ENCODE results near the gene SH3GL2.
A peak's percentile ranks its signal among the peaks of the same experiment; 100 is the strongest.
"Not testable (repeated sequence)": the region's sequence is repeated elsewhere in the genome, so short reads cannot be mapped to it uniquely, and the experiment has no call there.

SH3GL2 gene

DNA sequence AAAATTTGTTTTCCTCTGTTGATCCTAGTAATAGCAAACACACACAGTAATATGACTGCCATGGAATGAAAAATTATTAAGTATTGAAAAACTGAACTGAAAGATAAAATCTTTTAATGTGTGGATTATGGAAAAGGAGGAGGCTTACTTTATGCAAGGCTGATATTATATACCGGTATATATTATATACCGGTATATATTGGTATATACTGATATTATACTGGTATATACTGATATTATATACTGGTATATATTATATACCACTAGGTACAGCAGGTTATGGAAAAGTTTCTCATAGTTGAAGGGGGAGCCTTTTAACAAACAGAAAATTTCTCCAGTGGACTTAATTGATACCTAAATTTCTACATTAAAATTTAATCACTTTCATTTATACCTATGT lies 181.4 kb downstream of the SH3GL2 start:
- DNase-seq: no peak

DNA sequence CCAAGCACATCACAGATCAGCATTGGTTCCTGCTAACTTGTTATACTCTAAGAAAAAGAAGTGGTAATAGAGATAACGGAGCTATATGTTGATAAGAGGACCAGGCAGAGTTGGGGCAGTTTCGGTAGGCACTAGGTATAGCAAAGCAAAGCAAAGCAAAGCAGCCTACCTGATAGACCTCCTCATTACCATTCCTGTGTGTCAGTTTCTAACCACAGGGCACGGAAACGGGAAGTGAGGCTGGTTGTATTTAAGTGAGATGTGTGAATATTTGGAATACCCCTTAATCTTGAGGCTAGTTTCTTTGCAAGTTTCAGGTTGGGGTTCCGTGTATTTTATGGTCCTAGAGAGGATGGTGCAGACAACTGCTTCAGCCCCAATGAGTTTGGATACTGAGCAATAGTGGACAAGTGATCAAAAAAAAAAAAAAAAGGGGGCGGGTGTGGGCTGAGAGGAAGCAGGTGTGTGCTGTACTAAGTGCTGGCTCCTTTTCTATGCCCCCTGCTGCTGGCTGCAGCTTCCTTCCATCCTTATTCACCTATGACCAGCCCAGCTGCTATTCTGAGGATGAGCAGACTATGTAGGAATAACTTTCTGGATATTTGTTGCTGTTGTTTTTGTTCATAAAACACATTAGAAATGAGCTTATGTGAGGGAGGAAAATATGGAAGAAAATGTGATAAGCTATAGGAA lies 183.3 kb downstream of the SH3GL2 start:
- DNase-seq: no peak

DNA sequence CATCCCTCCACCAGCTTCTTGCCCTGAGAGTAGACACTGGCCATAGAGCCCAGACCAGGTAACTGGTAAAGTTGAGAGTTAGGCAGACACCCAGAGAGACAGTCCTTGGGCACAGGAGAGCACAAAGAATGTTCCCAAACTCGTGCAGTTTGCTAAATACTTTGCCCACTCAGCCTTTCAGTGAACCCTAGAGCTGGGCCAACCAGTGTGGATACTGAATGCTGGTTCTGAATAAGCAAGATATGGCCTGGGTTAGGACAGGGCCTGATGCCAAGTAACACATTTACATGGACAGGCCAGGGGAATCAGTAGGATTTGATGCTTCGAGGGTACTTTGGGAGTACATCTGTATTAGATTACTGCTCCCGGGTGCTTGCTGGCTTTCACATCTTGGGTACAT lies 185.4 kb downstream of the SH3GL2 start:
- no peak for DNase-seq

DNA sequence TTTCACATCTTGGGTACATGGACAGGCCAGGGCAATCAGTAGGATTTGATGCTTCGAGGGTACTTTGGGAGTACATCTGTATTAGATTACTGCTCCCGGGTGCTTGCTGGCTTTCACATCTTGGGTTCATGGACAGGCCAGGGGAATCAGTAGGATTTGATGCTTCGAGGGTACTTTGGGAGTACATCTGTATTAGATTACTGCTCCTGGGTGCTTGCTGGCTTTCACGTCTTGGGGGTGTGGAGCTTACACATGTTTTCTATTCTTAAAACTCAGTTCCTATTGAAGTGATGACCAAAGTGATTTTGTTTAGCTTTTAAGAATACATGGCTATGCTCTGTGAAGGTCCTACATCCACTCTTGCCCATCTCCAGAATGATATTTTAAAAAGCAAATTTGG lies 186.3 kb downstream of the SH3GL2 start:
- DNase-seq: not testable (repeated sequence)

DNA sequence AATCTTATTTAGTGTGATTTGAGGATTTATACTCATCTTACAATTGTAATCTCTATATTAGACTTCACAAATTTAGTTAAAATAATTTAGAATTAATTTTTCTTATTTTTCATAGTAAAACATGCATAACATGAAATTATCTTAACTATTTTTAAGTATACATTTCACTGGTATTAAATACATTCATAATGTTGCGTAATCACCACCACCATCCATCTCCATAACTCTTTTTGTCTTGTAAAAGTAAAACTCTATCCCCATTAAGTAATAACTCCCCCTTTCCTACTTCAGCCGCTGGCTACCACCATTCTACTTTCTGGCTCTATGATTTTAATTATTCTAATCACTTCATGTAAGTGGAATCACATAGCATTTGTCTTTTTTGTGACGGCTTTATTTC lies 193.4 kb downstream of the SH3GL2 start:
- no peak for DNase-seq

DNA sequence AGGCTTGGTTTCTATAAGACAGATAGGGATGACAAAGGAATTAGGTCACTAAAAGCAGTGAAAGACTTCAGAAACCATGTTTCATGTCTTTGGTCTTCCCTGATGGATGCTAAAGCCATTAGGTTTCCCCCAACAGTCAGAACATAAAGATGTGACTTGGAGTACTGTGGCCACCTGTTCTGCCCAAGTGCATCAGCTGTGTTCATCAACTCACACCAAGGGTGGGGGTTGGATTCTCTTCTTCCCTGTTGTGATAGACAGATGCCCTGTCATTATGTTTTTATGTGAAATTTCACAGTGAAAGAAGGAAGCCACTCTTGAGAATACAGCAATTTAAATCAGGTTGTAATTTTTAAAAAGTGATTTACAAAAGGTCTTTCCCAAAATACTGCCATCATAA lies 196.8 kb downstream of the SH3GL2 start:
- no peak for DNase-seq

DNA sequence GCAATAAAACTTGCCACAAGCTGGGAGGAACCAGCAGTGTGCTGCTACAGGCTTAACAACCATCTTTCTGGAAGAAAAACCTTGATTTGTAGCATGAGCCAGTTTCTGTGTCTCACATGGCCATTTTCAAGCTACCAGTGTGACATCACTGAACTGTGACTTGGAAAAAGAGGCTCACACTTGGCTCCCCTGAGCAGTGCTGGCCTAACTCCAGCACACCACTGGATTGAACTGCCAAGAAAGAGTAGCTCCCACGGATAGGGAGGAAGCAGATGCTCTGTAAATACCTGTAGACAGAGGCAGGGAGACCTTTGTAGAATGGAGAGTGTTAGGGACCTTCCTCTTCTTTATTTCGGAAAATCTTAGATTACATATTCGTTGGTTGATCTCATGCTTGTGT lies 197.9 kb downstream of the SH3GL2 start:
- no peak for DNase-seq

DNA sequence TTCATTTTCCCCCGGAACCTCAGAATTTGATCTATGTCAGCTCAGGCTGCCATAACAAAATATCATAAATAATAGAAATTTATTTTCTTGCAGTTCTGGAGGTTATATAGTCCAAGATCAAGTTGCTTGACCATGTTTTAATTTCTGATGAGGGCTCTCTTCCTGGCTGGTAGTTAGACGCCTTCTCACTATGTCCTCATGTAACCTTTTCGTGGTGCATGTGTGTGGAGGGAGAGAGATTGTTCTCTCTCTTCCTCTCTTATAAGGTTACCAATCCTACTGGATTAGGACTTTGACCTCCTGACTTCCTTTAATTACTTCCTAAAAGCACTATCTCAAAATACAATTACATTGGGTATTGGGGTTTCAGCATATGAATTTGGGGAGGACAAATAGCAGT lies 198.6 kb downstream of the SH3GL2 start:
- DNase-seq: no peak

DNA sequence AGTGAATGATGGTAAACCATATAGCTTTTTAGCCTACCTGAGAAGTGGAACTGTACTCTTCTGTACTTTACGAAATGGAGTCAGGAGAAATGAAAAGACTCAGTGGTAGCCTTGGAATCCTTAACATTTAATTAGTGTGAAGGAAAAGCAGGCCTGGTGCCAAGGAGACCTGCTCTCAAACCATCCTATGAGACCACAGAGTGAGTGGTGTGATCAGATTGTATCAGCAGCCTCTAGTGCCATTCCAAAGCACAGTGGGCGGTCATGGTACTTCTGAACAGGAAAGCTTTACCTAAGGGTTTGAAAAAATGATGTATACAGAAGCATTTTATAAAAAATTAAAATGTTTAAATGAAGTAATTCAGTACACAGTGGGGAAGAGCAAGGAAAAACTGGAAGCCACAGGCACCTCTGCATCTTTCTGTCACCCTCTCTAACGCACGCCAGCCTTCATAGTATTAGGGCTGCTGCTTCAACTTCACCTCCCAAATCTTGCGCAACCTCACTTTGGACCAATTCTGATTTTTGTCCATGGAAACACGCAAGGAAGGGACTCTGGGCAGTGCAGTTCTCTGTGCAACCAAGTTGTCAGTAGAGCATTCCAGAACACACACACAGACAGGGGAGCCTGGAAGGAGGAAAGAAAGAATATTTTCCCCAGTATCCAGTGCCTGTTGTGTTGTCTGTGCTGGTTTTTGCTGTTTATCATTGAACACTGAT lies 203.7 kb downstream of the SH3GL2 start:
- no peak for DNase-seq

DNA sequence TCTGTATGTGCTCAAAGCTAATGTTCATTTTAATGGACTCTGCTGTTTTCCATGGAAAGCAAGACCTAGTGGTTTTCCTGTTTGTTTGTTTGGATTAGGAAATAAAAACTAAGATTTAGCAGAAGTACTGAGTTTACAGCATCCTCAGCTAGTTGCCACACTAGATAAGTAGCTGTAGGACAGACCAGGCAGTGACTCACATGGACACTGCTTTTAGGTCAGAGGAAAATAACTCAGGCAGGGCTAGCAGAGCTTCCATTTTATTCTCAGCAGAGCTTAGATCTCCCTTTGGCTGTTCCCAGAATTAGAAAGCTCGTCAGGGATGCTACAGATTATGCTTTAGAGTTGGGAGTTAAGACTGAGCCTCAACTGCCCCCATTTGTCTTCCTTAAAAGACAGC lies 204.4 kb downstream of the SH3GL2 start:
- DNase-seq: no peak

DNA sequence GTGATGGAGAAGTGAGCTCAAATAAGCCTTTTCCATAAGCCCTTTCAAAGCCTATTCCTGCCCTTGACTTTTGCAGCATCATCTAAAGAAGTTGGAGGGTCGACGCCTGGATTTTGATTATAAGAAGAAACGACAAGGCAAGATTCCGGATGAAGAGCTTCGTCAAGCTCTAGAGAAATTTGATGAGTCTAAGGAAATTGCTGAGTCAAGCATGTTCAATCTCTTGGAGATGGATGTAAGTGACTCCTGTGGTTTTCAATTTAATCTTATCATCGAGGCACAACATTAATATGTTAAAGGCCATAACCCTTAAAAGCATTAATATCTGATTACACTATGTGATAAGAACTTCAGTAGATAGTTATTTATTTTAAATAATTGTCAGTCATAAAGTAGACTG lies 210.4 kb downstream of the SH3GL2 start:
- DNase-seq: no peak

DNA sequence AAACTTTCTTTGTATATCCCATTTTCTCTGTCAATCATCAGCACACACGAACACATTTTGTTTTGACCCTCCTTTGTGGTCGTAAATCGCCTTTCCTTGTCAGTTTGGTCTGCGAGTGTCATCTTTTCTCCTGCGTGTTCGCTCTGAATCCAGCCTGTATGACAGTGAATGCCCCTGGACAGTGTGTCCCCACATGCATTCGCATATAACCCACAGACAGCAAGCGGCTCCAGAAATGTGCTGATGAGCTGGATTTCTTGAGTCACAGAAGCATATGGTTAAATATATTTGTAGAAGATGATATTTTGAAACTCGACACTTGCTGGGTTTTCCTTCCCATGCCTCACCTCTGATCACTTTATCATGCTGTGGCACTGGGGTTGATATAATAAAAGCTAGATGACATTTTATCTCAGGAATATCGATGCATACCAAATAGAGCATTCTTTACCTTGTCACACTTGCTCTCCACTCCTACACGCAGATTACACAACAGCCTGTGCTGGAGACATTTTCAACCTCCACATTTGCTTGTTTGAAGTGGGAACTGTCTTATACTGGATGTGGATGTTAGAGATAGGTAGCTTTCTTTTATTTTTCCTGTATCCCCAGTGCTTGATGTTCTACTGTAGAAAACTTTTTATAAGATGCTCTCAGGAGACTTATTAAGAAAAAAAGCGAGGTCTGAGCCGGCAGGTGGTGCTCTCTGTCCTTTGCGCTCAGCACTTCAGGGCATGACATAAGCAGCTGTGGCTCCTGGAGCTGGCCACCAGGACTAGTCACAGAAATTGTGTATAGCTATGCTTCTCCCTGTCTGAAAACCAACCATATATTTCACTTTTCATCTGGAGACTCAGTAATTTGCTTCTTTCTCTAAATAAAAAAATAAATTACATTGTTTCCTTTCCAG lies 215.1 kb downstream of the SH3GL2 start:
- DNase-seq: peak; percentile 11 to 29

DNA sequence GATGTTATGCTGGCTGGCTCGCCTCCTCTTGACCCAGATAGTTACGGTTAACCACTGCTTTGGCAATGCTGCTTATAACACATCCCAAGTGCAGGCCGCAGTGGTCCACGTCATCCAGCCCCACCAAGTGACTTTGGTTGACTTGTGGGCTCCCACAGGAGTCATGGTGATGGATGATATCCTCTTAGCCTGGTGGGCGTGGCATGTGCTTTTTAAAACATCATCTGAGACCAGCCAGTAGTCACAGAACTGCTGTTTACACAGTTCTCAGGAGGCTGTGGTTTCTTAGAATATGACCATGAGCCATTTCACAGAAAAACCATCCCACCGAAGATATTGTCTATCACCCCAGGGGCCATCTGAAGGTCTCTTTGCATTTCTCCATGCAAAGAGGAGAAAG lies 216.9 kb downstream of the SH3GL2 start:
- DNase-seq: no peak

DNA sequence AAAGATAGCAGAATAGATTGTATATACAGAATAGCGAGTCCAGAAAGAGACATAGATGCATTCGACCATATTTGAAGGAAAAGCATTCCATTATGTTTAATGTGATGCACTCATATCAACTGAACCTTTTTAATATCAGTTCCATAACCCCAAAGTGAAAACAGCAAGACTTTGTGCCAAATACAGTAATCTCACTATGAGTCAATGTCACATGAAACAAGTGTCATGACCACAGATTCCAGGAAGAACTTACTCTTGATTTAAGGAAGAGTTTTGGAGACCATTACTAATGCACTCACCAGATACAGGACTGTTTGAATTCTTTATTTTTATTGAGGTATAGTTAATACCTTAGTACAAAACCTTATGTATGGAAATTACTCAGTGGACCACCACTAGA lies 220.5 kb downstream of the SH3GL2 start:
- no peak for DNase-seq

DNA sequence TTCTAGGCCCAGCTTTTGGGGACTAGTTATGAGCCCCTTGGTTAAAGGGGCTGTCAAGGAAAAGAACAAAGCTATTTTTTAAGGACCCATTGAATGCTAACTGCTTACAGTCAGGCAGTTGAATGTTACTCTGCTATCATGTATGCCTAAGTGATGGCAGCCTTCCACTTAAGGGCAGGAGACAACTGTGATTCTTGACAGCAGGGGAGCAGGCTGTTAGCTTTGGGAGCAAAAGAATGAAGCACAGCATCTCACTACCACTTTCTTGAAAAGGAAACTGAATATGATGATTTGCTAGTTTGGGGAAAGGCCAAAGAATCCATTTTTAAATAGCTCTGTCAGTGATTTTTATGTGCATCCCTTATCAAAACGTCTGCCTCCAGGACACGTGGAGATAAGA lies 221.6 kb downstream of the SH3GL2 start:
- no peak for DNase-seq

DNA sequence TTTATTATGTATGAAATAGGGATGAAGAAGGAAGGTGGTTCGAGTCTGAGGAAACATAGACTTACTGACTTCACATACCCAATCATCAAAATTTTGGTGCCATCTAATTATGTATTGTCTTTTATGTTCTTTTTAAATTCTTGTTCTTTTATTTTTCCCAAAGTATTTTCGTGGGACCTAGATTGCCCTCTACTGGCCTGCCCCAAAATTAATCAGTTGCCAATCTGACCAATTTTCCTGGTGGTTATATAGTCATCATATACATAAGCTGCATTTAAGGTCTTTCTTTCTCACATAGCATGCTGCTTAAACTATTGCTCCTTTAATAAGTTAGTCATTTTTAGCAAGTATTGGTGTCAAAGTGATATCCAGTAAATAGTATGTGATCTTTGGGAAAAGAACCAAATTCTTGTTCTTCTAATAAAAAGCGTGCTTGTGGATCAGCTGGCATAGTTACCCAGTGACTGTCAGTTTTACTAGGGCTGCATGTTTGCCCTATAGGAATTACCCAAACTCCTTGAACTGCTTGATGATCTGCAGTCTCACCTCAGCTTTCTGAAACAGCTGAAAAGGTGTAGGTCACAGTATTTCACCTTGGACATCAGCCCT lies 223.5 kb downstream of the SH3GL2 start:
- DNase-seq: no peak

DNA sequence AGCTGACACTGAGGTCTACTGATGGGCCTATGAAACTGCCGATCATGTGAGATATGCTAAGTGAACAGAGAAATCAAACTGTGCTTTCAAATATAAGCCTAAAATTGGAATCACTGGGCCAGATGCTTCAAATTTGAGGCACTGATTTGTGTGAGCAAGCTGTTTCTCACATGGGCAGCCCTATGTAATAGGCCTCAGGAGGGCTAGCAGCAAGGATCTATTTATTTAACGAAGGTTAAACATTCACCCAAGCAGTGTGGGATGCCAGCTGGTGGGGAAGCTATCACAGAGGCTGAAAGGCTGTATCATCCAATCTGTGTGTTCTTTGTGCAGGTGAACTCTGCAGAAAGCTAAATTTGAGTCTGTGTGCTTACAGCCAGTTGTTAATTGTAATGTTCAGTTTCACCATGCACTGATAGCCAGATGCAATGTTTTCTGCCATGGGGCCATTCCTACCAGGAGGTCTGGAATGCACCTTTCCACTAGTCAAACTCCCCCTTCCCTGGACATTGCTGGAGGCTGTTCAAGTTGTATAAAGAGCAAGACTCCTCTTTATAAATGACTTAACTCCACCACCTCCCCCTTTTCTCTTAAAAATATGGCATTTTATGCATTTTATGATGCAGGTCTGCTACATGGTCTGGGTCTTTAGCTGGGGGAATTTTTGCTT lies 228.9 kb downstream of the SH3GL2 start:
- peak; percentile 1 to 35 for DNase-seq

DNA sequence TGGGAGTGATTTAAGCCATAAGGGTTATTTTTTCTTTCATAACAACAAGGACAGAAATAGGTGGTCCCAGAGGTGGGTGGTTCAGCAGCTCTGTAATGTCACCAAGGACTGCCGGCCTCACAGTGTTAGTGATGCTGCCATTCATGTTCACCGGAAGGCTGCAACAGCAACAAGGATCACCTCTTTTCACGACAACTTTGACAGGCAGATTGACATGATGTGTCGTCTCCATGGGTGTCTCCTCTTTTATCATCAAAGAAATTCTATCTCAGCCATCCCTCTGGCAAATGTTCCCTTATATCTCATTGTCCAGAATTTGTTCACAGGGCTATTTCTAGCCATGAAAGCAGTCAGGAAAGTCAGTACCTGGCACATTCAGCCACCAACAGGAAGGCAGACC lies 231.5 kb downstream of the SH3GL2 start:
- no peak for DNase-seq

DNA sequence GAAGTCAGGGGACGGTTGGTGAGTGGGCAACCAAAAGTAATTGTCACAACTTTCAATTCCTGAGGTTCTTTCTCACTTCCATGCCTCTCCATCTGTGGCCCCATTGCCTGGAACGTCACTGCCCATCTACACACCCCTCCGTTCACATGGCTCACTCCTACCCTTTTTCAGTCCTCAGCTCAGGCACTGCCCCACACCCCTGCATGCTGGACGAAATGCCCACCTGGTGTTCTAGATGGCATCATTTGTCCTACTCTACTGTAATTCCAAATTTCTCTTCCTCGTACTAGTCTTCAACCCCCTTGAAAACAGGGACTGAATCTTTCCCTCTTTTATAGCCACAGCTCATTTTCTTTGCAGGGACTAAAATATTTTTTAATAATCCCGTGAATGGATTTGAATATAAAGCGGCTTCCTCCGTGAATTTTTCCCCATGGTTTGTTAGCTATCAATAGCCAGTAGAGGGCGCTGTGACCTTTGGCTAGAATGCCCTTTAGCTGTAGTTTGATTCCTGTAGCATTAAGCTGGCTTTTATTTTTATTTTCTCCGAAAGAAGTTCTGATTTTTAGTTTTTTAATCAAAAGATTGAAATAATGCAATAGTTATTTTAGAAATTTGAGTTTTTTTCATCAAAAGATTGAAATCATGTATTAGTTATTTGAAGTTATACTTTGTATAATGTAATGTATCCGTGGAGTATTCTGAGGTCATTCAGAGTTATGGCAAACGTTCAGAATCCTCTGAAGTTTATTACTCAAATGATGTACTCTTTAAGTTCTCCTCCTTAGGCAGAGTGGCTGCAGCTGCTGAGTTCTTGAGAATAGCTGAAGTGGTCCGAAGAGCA lies 232.1 kb downstream of the SH3GL2 start:
- peak; percentile 7 to 37 for DNase-seq

DNA sequence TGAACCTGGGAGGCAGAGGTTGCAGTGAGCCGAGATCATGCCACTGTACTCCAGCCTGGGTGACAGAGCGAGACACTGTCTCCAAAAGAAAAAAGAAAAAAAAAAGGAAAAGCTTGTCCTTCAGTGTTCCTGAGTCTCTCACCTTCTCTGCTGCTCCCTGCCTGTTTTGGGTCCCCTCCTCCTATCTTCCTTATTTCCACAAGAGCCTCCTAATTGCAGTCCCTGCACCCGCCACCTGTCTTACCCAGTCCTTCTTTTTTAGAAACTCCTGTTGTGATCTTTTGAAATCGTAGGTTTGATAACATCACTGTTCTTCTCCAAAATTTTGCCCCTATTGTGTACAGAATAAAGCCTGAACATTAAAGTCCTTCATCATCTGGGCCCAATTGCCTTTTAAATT lies 234.9 kb downstream of the SH3GL2 start:
- no peak for DNase-seq

DNA sequence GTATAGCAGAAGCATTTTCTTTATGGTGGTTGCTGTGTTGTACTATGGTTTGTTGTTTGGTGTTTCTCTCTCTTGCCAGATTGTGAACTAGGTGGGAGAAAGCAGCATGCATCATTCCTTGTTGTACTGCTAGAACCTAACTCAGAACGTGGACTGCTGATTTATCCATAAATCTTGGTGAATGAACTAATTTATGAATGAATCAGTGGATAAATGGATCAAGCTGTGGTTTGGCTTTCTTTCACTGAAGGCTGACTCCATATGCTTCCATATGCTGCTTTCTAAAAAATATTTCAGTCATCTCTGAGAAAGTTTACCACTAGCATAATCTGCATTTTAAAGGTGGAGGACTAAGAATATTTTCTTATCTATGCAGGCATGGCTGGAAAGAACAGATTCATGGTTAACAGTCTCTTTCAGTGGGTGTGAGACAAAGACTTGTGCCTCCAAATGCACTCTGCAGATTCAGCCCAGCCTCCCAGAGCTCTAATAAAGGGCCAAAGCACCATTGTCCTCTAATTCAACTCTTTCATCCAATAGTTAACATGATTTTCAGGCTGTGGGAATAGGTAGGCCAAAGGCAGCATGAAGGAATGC lies 237.7 kb downstream of the SH3GL2 start:
- no peak for DNase-seq

Measured in SHP77 (cell line).